Measurements from ENCODE around the gene CRACDL.
"Not testable (repeated sequence)": the region's sequence is repeated elsewhere in the genome, so short reads cannot be mapped to it uniquely, and the experiment has no call there.

The CRACDL gene

GRCh38 chr2:98882368-98882767 is 53.7 kb downstream of the CRACDL start:
- no peak for DNase-seq

DNA sequence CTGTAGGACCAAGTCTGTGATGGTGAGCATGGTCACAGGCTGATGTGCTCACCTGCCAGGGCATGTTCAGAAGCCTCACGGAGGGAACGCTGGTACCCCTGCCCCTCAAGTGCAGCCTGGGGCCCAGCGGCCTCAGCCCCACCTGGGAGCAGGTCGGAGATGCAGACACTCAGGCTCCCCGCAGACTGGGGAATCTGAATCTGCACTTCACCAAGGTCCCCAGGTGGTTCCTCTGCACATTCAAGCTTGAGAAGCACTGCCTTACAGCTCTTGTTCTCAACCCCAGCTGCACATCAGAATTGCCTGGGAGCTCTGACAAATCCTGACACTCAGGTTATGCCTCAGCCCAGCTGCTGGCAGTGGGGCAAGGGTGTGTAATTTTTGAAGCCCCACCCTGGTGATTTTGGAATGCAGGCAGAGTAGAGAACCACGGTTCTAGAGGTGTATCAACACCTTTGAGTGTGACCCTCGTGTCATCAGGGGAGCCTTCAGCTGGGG is 54.8 kb downstream of the CRACDL start:
- DNase-seq, result no peak

GRCh38 chr2:98880266-98881152 is 55.5 kb downstream of the CRACDL start:
- DNase-seq, result no peak

DNA sequence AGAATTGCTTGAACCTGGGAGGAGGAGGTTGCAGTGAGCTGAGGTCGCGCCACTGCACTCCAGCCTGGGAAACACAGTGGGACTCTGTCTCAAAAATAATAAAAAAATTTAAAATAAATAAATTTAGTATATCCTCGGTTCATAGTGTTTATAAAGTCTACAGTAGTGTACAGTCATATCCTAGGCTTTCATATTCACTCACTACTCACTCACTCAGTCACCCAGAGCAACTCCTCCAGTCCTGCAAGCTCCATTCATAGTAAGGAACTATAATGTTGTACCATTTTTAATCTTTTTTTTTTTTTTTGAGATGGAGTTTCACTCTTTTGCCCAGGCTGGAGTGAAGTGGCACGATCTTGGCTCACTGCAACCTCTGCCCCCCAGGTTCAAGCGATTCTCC is 58.4 kb downstream of the CRACDL start:
- not testable (repeated sequence) for DNase-seq

GRCh38 chr2:98876741-98877140 is 59.3 kb downstream of the CRACDL start:
- DNase-seq, result no peak

DNA sequence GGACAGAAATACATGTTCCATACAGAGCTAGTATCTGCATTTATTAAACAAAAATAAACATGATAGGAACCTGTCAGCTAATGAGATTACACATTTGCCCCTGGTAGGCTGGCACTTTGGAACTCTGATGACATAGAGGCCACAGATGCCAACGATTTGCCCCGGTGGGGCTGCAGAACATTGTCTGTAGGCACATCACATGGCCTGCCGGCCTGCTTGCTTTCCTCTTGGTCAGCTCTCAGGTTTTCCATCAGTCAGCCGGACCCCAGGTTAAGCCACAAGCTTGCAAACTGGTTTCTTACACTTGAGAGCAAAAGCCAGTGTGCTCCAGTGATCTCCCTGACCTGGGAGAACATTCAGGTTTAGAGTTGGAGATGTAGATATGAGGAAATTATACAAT is 60.3 kb downstream of the CRACDL start:
- no peak for DNase-seq

DNA sequence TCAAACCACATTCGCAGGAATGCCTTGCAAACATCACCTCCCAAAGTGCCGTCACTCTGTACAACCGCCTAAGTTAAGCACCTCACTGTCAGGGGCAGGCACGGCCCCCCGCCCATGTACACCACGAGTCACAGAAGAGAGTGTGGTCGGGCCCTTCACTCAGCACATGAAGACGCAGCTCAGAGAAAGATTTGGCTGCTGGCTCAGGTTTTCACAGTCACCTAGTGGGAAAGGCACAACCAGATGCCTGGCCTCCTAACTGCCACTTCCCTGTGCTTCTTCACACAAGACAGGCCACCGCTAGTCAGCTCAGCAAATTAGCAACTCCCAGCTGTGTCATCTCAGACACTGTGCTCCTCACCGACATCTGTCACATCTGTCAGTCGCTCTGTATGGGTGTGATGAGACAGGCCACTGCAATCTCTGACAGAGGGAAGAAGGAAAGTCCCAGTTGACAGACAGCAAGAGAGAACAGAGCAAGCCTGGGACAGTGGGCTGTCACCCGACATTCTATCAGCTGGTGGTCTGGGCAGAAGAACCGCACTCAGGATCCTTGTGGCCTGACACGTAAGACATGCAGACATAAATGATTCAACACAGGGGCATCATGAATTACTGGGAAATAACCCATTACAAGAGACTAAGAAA is 60.8 kb downstream of the CRACDL start:
- no peak for DNase-seq

DNA sequence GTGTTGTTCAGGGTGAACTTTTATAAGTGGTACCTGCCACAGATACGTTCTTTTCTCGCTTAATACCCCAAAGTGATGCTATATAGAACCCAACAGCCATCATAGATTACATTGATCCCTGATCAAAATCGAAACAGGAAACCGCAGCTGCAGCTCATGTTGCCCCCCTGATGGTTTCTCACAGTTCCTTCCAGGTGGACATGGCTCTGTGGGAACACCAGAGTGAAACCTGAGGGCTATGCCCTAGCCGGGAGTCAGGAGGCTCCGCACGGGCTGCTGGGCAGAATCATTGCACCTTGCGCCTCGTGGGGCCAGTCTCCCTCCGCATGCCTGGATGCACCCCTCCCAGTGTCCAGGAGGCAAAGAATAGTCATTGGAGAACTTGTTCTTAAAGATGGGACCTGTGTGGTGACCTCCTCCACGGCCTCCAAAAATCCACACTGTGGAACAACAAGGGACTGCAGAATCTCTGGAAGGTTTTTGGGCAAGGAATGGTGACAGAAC is 61.8 kb downstream of the CRACDL start:
- DNase-seq, result no peak

DNA sequence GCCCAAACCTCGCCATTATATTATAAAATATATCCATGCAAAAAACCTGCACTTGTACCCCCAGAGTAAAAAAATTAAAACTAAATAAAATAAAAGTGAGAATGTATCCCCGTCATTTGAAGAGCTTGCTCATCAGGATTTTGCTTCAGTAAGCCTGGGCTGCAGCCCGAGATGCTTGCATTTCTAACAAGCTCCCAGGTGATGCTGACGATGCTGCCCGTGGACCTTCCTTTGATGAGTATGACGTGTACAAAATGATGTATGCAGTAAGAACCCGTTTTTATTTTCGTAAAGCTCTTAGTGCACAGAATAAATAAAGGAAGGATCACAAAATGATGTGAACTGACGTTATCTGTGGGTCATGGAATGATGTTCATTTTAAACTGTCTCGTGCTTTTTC is 63.5 kb downstream of the CRACDL start:
- DNase-seq, result no peak

GRCh38 chr2:98871506-98871905 is 64.5 kb downstream of the CRACDL start:
- no peak for DNase-seq

- no peak for DNase-seq
Observed at GRCh38 chr2:98870516-98871158, 65.4 kb downstream of the CRACDL start.

GRCh38 chr2:98869870-98870269 is 66.2 kb downstream of the CRACDL start:
- no peak for DNase-seq

GRCh38 chr2:98869272-98869641 is 66.8 kb downstream of the CRACDL start:
- no peak for DNase-seq

DNA sequence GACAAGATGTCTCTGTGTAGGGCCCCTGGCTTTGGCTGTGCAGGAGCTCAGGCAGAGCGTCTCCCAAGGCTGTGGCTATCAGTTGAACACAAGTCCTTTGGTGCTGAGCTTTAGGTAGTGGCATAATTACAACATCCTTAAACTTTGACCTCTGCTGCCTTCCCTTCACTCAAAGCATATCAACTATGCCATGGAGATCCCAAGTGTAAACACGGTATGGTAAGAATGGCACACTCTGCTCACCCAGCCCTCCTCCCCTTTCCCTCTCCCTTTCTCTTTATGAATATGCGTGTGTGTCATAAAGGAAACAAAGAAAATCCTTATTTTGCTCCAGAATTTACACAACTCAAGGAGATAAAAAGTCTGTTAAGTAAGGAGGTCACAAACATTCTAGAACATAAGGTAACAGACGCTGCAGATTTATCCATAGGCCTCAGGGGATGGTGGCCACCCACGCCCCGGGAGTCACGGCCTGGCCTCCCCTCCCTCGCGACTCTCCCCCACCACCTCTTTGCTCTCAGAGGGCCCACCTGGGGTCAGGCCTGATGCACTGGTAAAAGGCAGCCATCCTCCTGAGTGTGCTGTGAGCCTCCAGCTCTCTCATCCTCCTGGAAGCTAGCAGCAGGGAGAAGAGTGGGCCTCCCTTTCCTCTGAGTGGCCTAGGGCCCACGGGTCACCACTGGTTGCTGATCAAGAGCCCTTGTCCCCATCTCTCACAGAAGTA is 67.3 kb downstream of the CRACDL start:
- DNase-seq, result no peak

- no peak for DNase-seq
Observed at GRCh38 chr2:98867539-98868309, 68.3 kb downstream of the CRACDL start.

DNA sequence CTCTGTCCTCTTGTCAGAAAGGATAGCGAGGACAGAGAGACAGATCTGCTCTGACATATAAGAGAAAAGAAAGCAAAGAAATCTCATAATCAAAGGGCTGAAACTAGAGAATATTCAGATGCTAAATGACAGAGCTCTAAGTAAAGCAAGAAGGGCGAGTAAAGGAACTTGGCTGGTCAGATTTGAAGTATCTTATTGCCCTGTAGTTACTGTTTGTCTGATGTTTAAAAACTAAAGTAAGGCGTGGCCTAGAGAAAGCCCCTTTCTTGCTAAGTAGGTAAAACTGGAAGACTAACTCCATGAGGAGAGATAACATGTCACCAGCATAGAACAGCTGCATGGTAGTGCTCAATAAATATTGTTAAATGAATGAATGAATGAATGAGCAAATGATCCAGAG is 70.0 kb downstream of the CRACDL start:
- DNase-seq, result no peak

- DNase-seq, result no peak
Observed at GRCh38 chr2:98861601-98862000, 74.4 kb downstream of the CRACDL start.

DNA sequence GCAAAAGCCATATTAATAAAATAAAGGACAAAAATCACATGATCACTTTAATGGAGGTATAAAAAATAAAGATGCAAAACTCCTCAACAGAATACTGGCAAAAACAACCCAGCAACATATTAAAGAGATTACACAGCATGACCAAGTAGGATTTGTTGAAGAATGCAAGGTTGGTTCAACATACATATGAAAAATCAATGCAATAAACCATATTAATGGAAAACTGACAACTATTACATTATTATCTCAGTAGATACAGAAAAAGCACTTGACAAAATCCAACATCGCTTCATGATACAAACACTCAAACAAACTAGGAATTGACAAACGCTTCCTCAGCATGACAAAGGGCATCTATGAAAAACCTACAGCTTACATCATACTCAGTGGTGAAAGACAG is 76.7 kb downstream of the CRACDL start:
- DNase-seq, result no peak

- DNase-seq, result no peak
Observed at GRCh38 chr2:98857001-98857400, 79.0 kb downstream of the CRACDL start.

- no peak for DNase-seq
Observed at GRCh38 chr2:98854682-98855081, 81.3 kb downstream of the CRACDL start.

DNA sequence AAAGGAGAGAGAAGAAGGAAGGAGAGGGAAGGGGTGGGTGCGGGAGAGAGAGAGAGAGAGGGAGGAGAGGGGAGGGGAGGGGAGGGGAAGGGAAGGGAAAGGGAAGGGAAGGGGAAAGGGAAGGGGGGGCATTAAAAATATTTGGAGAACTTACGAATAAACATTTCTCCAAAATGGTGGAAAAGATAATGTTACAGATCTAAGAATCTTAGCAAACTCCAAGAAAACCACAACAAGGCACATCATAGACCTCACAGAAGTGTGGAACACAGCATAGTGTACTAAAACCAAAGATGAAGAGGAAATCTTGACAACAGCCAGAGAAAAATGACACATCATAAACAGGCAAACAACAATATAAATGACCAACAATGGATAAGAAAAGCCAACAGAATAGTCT is 83.1 kb downstream of the CRACDL start:
- DNase-seq, result no peak

GRCh38 chr2:98850074-98850473 is 86.0 kb downstream of the CRACDL start:
- no peak for DNase-seq
